ENCODE data around the gene OFD1.
"Not testable (repeated sequence)": the region's sequence is repeated elsewhere in the genome, so short reads cannot be mapped to it uniquely, and the experiment has no call there.

- TF ChIP-seq CTCF (IDR thresholded peaks at IDR 0.05; ENCODE audit: extremely low read depth in 1 of 2, insufficient read depth in 1 of 2, low read depth in 1 of 2, low read length in 2 of 2); POLR2AphosphoS5 (IDR thresholded peaks at IDR 0.05; ENCODE audit: insufficient read depth, low read depth, low read length); EZH2 (IDR thresholded peaks at IDR 0.05; ENCODE audit: borderline replicate concordance, low read depth, low read length, severe bottlenecking); POLR2A (IDR thresholded peaks at IDR 0.05; ENCODE audit: low read depth, low read length): not testable (repeated sequence)
These were observed 9.7 kb upstream of the OFD1 start for GRCh38 chrX:13724878-13725277.
